LNCAP (cell line): ENCODE measurements around the gene PSMD1.
A peak's percentile ranks its signal among the peaks of the same experiment; 100 is the strongest.

ENCODE experiments used
- CTCF ChIP-seq: fragments of 450-650 bp; IDR thresholded peaks from 2 replicates; pipeline ENCODE4 v1.5.1; 2017; ENCODE audit warnings: mild to moderate bottlenecking

PSMD1 gene

DNA sequence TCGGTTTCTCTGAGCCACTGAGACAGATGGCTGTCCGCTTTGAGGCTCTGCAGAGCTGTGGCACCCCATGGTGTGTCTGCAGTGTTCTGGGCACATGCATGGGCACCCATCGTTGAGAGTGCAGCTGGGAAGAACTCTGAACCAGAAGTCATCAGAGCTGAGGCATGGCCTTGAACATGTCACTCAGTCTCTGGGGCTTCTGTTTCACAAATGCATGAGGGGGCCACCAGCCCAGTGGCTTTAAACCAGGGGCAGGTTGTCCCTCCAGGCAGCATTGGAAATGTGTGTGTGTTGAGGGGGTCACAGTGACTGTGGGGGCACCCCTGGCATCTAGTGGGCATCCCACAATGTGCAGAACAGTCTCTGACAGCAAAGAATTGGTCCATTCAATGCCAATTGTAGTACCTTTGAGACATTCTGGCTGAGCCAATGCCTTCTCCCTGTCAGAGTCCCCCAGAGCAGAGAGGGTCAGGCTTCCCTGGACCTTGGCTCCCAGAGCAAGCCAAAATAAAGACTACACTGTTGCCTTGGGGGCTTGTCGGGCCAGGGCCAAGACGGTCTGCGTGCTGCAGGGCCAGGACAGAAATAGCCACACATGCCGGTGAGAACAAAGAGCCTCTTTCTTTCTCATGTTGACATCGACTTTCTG, 9.3 kb upstream of the PSMD1 start:
- no peak for TF ChIP-seq CTCF

- TF ChIP-seq CTCF: no peak
Measured at GRCh38 chr2:231047923-231048915, 8.4 kb upstream of the PSMD1 start.

GRCh38 chr2:231049286-231050017, 7.2 kb upstream of the PSMD1 start:
- no peak for TF ChIP-seq CTCF

DNA sequence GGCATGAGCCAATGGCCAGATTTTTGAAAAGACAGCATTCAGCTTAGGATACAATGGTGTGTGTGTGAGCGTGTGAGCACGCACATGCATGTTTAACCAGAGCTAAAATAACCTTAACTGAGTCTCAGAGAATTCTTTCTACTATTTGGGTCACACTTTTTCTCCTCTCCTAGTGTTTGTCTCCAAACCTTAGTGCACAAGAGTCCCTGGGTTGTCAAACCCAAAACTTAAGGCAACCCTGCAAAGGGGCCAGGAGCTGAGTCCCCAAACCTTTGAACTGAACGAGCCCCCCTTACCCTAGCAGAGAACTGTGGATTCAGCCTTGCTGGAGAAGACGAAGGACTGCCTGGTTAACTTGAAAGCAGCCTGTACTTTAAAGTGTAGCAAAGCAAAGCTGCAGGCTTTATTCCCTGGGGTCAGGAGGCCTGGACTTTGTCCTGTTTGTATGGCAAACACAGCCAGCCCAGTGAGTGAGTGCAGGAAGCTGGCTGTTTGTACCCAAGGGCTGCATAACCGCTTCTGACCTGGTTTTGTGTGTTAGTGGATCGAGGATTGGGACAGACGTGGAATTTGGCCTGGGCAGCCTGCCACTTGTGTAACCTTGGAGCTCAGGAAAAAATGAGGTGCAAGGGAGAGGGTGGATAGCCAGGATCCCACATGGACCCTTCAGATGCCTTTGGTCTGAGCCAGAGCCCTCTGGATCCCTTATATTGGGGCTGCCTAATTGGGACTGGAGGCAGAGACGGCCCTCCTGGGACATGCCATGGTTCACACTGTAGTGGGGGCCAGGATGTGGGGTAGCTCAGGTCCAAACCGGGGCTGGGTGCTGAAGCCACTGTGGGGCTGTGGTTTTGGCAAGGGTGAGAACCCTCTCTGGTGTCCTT, 6.4 kb upstream of the PSMD1 start:
- no peak for TF ChIP-seq CTCF

DNA sequence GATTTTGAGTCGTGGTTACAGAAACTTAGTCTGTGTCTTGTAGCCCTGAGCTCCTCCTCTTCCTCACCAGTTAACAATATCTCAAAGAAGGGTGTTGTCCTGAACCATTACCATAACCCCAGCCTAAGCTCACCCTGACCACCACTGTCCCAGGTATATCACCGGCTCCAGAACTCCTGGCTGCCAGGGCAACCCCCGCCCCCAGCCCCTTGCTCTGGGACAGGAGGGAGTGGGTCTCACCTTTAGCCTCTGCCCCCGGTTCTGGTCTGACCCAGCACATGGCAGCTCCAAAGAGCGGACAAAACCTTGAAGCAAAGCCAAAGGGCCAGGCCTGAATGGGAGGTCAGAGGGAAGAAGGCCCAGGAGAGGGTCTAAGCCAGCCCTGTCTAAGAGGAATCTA, 5.6 kb upstream of the PSMD1 start:
- TF ChIP-seq CTCF: no peak

DNA sequence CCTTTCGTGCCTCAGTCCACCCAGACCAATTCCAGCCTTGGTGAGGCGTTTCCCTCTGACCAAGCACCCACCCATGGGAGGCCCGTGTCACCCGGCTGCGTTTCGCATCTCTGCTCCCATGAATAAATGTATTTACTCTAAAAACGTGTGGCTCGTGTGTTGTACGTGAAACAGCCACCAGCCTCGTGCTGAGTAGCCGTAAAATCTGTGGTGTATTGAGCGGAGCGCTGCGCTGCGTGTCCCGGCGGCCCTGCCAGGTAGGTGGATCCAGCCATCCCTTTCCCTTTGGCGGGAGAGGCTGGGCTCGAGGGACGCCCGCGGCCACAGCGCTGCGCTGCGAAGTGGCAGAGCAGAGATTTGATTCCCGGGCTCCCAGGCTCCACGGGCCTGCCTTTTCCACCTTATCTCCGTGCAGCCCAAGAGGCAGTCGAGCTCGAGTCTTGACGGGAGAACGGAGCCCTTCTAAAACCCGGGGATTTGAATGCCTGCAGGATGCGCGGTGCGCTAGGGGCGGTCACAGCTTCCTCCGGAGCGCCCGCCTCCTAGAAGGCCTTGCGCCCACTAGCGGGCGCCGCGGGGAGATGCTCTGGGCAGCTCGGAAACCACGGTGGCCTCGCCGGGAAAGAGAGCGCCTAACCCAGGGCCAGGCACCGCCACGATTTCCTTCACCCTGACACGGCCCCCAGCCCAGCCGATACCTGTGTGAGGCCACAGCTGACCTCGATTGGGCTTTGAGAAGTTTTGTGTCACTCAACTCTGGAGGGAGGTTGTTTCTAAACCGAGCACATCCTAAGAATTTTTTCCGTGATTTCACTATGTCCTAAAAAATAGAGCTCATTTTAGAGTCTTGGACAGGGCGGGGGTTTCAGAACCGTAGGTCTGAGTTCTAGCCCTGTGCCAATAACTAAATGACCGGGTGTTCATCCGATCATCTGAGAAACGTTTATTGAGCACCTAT, 3.9 kb upstream of the PSMD1 start:
- TF ChIP-seq CTCF: peak; percentile 85
